HCT116 (cell line): ENCODE data around the gene CEACAM6. TPM values are rescaled to one million over a fixed set of nuclear protein-coding genes. Genes with fewer than 3 reads are reported as not detected.

Source experiments
- ATAC-seq: fragments of 200-7000 bp; cut with Tn5 transposase; 2 replicates; pipeline ENCODE4 v1.9.1; 2020; ENCODE audit warnings: mild to moderate bottlenecking, moderate library complexity
- BruUV-seq: library from RNA; stranded (reverse); fragments of 400-500 nt; replicated peaks from 2 replicates; lab custom pipeline; 2021; lab: Mats Ljungman, UMichigan
- CTCF ChIA-PET: fragments of 300-600 bp; sonication (Branson Sonifier 250); formaldehyde crosslinking; loops from one replicate; lab custom pipeline; 2021; ENCODE audit warnings: antibody characterized with exemption; lab: Charles Lee
- POLR2A ChIA-PET: fragments of 300-600, 350-600 bp; sonication (Branson Sonifier 250); formaldehyde crosslinking; loops from one replicate; lab custom pipeline; 2021; ENCODE audit warnings: antibody characterized with exemption; lab: Charles Lee
- RAD21 ChIA-PET, 2 experiments: fragments of 300-600 bp; sonication (Branson Sonifier 250); formaldehyde crosslinking; loops; one replicate each; lab custom pipeline; 2023; ENCODE audit warnings: low total read pairs in 2 of 2; ENCODE audit not compliant: uncharacterized antibody in 2 of 2, unreplicated experiment in 2 of 2, low non-redundant PET in 1 of 2; lab: Charles Lee
- DNase-seq: peaks from one replicate; pipeline ENCODE4 v3.0.0-alpha.2; 2010; ENCODE audit warnings: low read depth, low spot score
- H2AFZ ChIP-seq: fragments of 200-600 bp; shearing (Covaris generic), sonication (generic); 2 replicates; pipeline ENCODE4 v1.6.1; 2017; ENCODE audit warnings: low read depth, mixed run types, mixed read lengths, antibody characterized with exemption, low read length; ENCODE audit not compliant: poor library complexity, severe bottlenecking
- H3K27ac ChIP-seq: 2 replicates; pipeline ENCODE4 v1.5.1; 2012; ENCODE audit warnings: low read depth, low read length
- H3K27me3 ChIP-seq: fragments of 200-600 bp; sonication (generic); 2 replicates; pipeline ENCODE4 v1.6.1; 2016; ENCODE audit warnings: mixed run types, low read length, mixed read lengths; ENCODE audit not compliant: insufficient read depth
- H3K36me3 ChIP-seq, 2 experiments: fragments of 200-500 bp in 1 of 2; fragments of 200-600 bp in 1 of 2; sonication (Bioruptor generic) in 1 of 2; sonication (generic) in 1 of 2; 2 replicates each; pipeline versions ENCODE4 v1.5.1 to v1.6.1; 2014 to 2016; ENCODE audit warnings: low read length in 2 of 2, inconsistent platforms in 1 of 2, mixed read lengths in 1 of 2, mixed run types in 1 of 2; ENCODE audit not compliant: insufficient read depth in 2 of 2, control insufficient read depth in 1 of 2
- H3K4me1 ChIP-seq, 2 experiments: fragments of 200-600 bp in 1 of 2; sonication (generic) in 1 of 2; 2 replicates each; pipeline versions ENCODE4 v1.5.1 to v1.6.1; 2012 to 2017; ENCODE audit warnings: low read length in 2 of 2, inconsistent platforms in 1 of 2, mild to moderate bottlenecking in 1 of 2, mixed read lengths in 1 of 2, mixed run types in 1 of 2, moderate library complexity in 1 of 2; ENCODE audit not compliant: insufficient read depth in 2 of 2, control insufficient read depth in 1 of 2
- H3K4me2 ChIP-seq: fragments of 200-600 bp; sonication (generic); 2 replicates; pipeline ENCODE4 v1.6.1; 2017; ENCODE audit warnings: mixed run types, low read length, mixed read lengths
- H3K4me3 ChIP-seq, 2 experiments: fragments of 200-600 bp in 1 of 2; sonication (generic) in 1 of 2; replicated peaks in 1 of 2; 2 replicates each; pipeline ENCODE4 v1.5.1; 2011 to 2016; ENCODE audit warnings: low read length in 2 of 2, control low read depth in 1 of 2, low read depth in 1 of 2, mild to moderate bottlenecking in 1 of 2, mixed read lengths in 1 of 2, mixed run types in 1 of 2
- H3K79me2 ChIP-seq: fragments of 200-600 bp; sonication (generic); 2 replicates; pipeline ENCODE4 v1.6.1; 2017; ENCODE audit warnings: mild to moderate bottlenecking, mixed run types, low read length, moderate library complexity, mixed read lengths; ENCODE audit not compliant: insufficient read depth
- H3K9ac ChIP-seq: fragments of 200-600 bp; sonication (generic); 2 replicates; pipeline ENCODE4 v1.6.1; 2016; ENCODE audit warnings: low read length, mixed read lengths
- H3K9me2 ChIP-seq: fragments of 200-600 bp; sonication (generic), shearing (Covaris generic); 2 replicates; pipeline ENCODE4 v1.6.1; 2017; ENCODE audit warnings: mixed run types, mild to moderate bottlenecking, moderate library complexity; ENCODE audit not compliant: insufficient read depth
- H3K9me3 ChIP-seq, 2 experiments: fragments of 200-500 bp in 1 of 2; fragments of 200-600 bp in 1 of 2; sonication (Bioruptor generic) in 1 of 2; sonication (generic) in 1 of 2; 2 replicates each; pipeline ENCODE4 v1.6.1; 2014 to 2017; ENCODE audit warnings: low read length in 2 of 2, mixed read lengths in 2 of 2, inconsistent platforms in 1 of 2, low read depth in 1 of 2, mild to moderate bottlenecking in 1 of 2, mixed run types in 1 of 2, moderate library complexity in 1 of 2; ENCODE audit not compliant: control insufficient read depth in 1 of 2, insufficient read depth in 1 of 2
- H4K20me1 ChIP-seq: fragments of 200-600 bp; sonication (generic), shearing (Covaris generic); 2 replicates; pipeline ENCODE4 v1.6.1; 2017; ENCODE audit warnings: mixed run types, mild to moderate bottlenecking, moderate library complexity; ENCODE audit not compliant: insufficient read depth
- CEBPB ChIP-seq: IDR thresholded peaks from 2 replicates; pipeline ENCODE4 v1.6.1; 2012; ENCODE audit warnings: low read depth
- EGR1 ChIP-seq: IDR thresholded peaks from 2 replicates; pipeline ENCODE4 v1.6.1; 2012; ENCODE audit warnings: low read depth
- ELF1 ChIP-seq: IDR thresholded peaks from 2 replicates; pipeline ENCODE4 v1.6.1; 2012; ENCODE audit warnings: low read depth, borderline replicate concordance
- EZH2 ChIP-seq: fragments of 200-600 bp; sonication (generic); IDR thresholded peaks from 2 replicates; pipeline ENCODE4 v1.6.1; 2017; ENCODE audit warnings: antibody characterized with exemption, mixed run types
- EZH2phosphoT487 ChIP-seq: fragments of 200-600 bp; IDR thresholded peaks from 2 replicates; pipeline ENCODE4 v1.6.1; 2018; ENCODE audit warnings: antibody characterized with exemption, borderline replicate concordance
- FOSL1 ChIP-seq: IDR thresholded peaks from 2 replicates; pipeline ENCODE4 v1.6.1; 2012; ENCODE audit warnings: low read depth
- JUND ChIP-seq: IDR thresholded peaks from 2 replicates; pipeline ENCODE4 v1.6.1; 2012
- POLR2AphosphoS5 ChIP-seq: IDR thresholded peaks from 2 replicates; pipeline ENCODE4 v1.6.1; 2011; ENCODE audit warnings: mild to moderate bottlenecking, low read depth, low read length, moderate library complexity
- RAD21 ChIP-seq: IDR thresholded peaks from 2 replicates; pipeline ENCODE4 v1.6.1; 2012; ENCODE audit warnings: low read depth, mild to moderate bottlenecking
- SIN3A ChIP-seq: IDR thresholded peaks from 2 replicates; pipeline ENCODE4 v1.6.1; 2012; ENCODE audit warnings: low read depth
- SP1 ChIP-seq: IDR thresholded peaks from 2 replicates; pipeline ENCODE4 v1.6.1; 2012; ENCODE audit warnings: low read depth
- SRF ChIP-seq: IDR thresholded peaks from 2 replicates; pipeline ENCODE4 v1.6.1; 2012; ENCODE audit warnings: low read depth
- TCF7L2 ChIP-seq: IDR thresholded peaks from 2 replicates; pipeline ENCODE4 v1.7.0; 2011; ENCODE audit warnings: borderline replicate concordance, inconsistent platforms; ENCODE audit not compliant: insufficient read depth, insufficient read length; ENCODE audit errors: extremely low read depth
- ZFX ChIP-seq: fragments of 450-650 bp; IDR thresholded peaks from 2 replicates; pipeline ENCODE4 v1.6.1; 2017
- ZNF274 ChIP-seq: fragments of 200-500 bp; sonication (Bioruptor generic); IDR thresholded peaks from 2 replicates; pipeline ENCODE4 v1.6.1; 2014; ENCODE audit warnings: mild to moderate bottlenecking, low read depth, low read length, inconsistent platforms
- intact Hi-C: fragments of 100-400 bp; cut with micrococcal nuclease; formaldehyde crosslinking; loops from 2 replicates; pipeline ENCODE4 v1.10.0; 2022
- total RNA-seq: library from RNA; stranded (reverse); gene quantifications from one replicate; pipeline ENCODE4 v1.2.1, GENCODE V29; 2021; ENCODE audit not compliant: unreplicated experiment
- TF ChIP-seq, protein P1 (sequence below): IDR thresholded peaks from 2 replicates; pipeline ENCODE4 v1.6.1; 2011; ENCODE audit warnings: mild to moderate bottlenecking, low read length, moderate library complexity; ENCODE audit not compliant: insufficient replicate concordance; ENCODE audit errors: extremely low read depth
- TF ChIP-seq, protein P2 (sequence below), 3 experiments: fragments of 200-600 bp in 1 of 3; sonication (generic) in 1 of 3; IDR thresholded peaks in 2 of 3; conservative IDR thresholded peaks in 1 of 3; 2 replicates each; pipeline ENCODE4 v1.5.1; 2012 to 2017; ENCODE audit warnings: low read depth in 2 of 3, low read length in 2 of 3, antibody characterized with exemption in 1 of 3, borderline replicate concordance in 1 of 3, control low read depth in 1 of 3, mild to moderate bottlenecking in 1 of 3, mixed read lengths in 1 of 3, mixed run types in 1 of 3, moderate library complexity in 1 of 3; ENCODE audit not compliant: insufficient read depth in 1 of 3
- TF ChIP-seq, protein P3 (sequence below): IDR thresholded peaks from 2 replicates; pipeline ENCODE4 v1.6.1; 2012
- TF ChIP-seq, protein P4 (sequence below): IDR thresholded peaks from 2 replicates; pipeline ENCODE4 v1.6.1; 2012; ENCODE audit warnings: low read depth

CEACAM6 gene
- total RNA-seq, 1 experiment from 2014 or later = 0.59 TPM

DNA sequence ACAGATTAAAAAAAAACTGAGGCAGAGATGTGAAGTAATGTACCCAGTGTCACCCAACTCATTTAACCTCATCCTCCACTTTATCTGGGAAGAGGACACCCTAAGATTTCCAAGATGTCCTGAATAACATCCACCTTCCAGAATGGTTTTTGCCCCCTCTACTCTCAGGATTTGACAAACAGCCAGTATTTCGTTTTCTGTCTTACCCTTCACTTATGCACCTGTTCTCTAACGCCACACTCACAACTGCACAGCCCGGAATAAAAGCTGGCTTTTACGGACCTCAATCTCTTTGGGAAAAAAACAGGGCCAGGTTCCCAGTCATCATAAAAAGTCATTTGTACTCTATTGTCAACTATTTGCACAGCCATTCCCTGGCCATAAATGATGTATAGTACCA, 21.2 kb upstream of the CEACAM6 start:
- no peak overlapping the region for H2AFZ ChIP-seq
- intact Hi-C loops = no loop called here
- no peak for TF ChIP-seq EZH2phosphoT487
- no peak for TF ChIP-seq SIN3A
- TF ChIP-seq, protein P1, sequence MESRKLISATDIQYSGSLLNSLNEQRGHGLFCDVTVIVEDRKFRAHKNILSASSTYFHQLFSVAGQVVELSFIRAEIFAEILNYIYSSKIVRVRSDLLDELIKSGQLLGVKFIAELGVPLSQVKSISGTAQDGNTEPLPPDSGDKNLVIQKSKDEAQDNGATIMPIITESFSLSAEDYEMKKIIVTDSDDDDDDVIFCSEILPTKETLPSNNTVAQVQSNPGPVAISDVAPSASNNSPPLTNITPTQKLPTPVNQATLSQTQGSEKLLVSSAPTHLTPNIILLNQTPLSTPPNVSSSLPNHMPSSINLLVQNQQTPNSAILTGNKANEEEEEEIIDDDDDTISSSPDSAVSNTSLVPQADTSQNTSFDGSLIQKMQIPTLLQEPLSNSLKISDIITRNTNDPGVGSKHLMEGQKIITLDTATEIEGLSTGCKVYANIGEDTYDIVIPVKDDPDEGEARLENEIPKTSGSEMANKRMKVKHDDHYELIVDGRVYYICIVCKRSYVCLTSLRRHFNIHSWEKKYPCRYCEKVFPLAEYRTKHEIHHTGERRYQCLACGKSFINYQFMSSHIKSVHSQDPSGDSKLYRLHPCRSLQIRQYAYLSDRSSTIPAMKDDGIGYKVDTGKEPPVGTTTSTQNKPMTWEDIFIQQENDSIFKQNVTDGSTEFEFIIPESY = no peak
- TF ChIP-seq ZFX = no peak
- TF ChIP-seq ELF1 = no peak
- TF ChIP-seq EGR1 = no peak
- TF ChIP-seq, protein P2, sequence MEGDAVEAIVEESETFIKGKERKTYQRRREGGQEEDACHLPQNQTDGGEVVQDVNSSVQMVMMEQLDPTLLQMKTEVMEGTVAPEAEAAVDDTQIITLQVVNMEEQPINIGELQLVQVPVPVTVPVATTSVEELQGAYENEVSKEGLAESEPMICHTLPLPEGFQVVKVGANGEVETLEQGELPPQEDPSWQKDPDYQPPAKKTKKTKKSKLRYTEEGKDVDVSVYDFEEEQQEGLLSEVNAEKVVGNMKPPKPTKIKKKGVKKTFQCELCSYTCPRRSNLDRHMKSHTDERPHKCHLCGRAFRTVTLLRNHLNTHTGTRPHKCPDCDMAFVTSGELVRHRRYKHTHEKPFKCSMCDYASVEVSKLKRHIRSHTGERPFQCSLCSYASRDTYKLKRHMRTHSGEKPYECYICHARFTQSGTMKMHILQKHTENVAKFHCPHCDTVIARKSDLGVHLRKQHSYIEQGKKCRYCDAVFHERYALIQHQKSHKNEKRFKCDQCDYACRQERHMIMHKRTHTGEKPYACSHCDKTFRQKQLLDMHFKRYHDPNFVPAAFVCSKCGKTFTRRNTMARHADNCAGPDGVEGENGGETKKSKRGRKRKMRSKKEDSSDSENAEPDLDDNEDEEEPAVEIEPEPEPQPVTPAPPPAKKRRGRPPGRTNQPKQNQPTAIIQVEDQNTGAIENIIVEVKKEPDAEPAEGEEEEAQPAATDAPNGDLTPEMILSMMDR (IDR thresholded peaks at IDR 0.05 in 2 of 3, conservative IDR thresholded peaks at IDR 0.05 in 1 of 3; ENCODE audit: borderline replicate concordance in 1 of 3, insufficient read depth in 1 of 3, low read depth in 2 of 3, low read length in 2 of 3) = no peak
- TF ChIP-seq SRF = no peak
- no peak for TF ChIP-seq ZNF274
- TF ChIP-seq, protein P3, sequence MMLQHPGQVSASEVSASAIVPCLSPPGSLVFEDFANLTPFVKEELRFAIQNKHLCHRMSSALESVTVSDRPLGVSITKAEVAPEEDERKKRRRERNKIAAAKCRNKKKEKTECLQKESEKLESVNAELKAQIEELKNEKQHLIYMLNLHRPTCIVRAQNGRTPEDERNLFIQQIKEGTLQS = no peak
- no peak for TF ChIP-seq JUND
- no peak for TF ChIP-seq POLR2AphosphoS5
- no peak for TF ChIP-seq EZH2
- no peak for TF ChIP-seq SP1
- no peak for TF ChIP-seq CEBPB
- TF ChIP-seq, protein P4, sequence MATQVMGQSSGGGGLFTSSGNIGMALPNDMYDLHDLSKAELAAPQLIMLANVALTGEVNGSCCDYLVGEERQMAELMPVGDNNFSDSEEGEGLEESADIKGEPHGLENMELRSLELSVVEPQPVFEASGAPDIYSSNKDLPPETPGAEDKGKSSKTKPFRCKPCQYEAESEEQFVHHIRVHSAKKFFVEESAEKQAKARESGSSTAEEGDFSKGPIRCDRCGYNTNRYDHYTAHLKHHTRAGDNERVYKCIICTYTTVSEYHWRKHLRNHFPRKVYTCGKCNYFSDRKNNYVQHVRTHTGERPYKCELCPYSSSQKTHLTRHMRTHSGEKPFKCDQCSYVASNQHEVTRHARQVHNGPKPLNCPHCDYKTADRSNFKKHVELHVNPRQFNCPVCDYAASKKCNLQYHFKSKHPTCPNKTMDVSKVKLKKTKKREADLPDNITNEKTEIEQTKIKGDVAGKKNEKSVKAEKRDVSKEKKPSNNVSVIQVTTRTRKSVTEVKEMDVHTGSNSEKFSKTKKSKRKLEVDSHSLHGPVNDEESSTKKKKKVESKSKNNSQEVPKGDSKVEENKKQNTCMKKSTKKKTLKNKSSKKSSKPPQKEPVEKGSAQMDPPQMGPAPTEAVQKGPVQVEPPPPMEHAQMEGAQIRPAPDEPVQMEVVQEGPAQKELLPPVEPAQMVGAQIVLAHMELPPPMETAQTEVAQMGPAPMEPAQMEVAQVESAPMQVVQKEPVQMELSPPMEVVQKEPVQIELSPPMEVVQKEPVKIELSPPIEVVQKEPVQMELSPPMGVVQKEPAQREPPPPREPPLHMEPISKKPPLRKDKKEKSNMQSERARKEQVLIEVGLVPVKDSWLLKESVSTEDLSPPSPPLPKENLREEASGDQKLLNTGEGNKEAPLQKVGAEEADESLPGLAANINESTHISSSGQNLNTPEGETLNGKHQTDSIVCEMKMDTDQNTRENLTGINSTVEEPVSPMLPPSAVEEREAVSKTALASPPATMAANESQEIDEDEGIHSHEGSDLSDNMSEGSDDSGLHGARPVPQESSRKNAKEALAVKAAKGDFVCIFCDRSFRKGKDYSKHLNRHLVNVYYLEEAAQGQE = no peak
- no peak for TF ChIP-seq RAD21
- no peak for TF ChIP-seq FOSL1
- no peak for TF ChIP-seq TCF7L2
- H3K9ac ChIP-seq = no peak overlapping the region
- no peaks in the 10 kb centered on the region for H3K4me1 ChIP-seq
- ChIA-PET CTCF (interaction anchor here (1.3 to 1.6 kb wide), 2 partner anchors 19 to 27 kb away, joined by 4 to 6 read pairs; no protein-coding TSS in a partner anchor), POLR2A (no interaction called here), RAD21 (no interaction called here)
- H3K79me2 ChIP-seq = no peaks in the 10 kb centered on the region
- H4K20me1 ChIP-seq = no peaks in the 10 kb centered on the region
- H3K9me2 ChIP-seq = no peaks in the 10 kb centered on the region
- no peak overlapping the region for H3K4me3 ChIP-seq
- no TSS peak for BruUV-seq
- no peak overlapping the region for H3K4me2 ChIP-seq
- no peaks in the 10 kb centered on the region for H3K9me3 ChIP-seq
- peaks cover 57% of the 10 kb centered on the region for H3K27me3 ChIP-seq
- DNase-seq (no peak), ATAC-seq (no peak)
- no peak overlapping the region for H3K27ac ChIP-seq
- H3K36me3 ChIP-seq = no peaks in the 10 kb centered on the region
